Activated CD4-positive, alpha-beta T cell treated with anti-CD3 and anti-CD28 coated beads, Interleukin-10, Interleukin-2, amounts not matched to agents 100 ng/mL and 50 ng/mL, durations not matched to agents 16 hours and 8 hours (primary cell): ENCODE data around the gene BBS5.
"Not testable (repeated sequence)": the region's sequence is repeated elsewhere in the genome, so short reads cannot be mapped to it uniquely, and the experiment has no call there.

ENCODE experiments used
- DNase-seq: peaks from one replicate; pipeline ENCODE4 v3.0.0-alpha.2; 2020

Gene BBS5

DNA sequence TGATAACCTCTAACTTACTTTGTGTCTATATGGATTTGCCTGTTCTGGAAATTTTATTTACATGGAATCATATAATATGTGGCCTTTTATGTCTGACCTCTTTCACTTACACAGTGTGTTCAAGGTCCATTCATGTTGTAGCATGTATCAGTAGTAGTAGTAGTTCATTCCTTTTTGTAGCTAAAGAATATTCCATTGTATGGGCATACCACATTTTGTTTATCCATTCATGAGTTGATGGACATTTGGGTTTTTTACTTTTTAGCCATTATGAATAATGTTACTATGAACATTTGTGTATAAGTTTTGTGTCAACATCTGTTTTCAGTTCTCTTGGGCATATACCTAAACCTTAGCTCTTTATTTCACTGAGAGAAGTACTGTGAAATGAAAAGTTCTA lies 11.5 kb downstream of the BBS5 start:
- DNase-seq = no peak

DNA sequence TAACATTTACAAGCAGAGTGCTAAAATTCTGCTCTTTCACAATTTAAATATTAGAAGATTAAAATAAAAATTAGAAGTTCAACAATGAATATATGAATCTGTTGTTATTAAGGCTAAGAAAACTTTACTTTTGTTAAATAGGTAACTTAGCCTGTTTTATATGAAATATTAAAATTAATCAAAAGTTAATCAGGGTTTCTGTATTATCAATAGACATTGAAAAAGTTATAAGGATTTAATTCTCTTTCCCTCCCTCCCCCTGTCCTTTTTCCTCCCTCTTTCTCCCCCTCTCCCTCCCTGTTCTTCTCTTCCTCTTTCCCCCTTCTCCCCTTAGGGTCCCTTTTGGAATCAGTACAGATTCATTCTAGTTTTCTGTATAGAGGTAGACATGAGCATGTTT lies 12.1 kb downstream of the BBS5 start:
- DNase-seq = no peak

DNA sequence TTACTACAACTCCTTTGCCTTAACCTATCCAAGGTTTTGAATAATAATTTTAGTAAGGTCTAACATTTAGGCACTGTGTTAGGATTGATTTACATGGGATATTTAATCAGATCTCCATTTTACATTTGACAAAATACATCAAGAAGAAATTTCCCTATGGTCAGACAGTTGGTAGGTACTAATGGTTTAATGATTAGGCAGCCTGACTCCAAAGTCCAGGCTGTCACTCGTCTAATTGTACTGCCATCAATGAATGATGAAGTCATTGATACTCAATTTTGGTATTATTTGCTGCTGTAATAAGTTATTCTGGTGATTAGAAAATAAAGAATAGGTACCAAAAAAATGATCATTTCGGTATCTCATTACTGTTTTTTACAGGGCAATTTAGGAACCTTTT lies 14.1 kb downstream of the BBS5 start:
- no peak for DNase-seq

DNA sequence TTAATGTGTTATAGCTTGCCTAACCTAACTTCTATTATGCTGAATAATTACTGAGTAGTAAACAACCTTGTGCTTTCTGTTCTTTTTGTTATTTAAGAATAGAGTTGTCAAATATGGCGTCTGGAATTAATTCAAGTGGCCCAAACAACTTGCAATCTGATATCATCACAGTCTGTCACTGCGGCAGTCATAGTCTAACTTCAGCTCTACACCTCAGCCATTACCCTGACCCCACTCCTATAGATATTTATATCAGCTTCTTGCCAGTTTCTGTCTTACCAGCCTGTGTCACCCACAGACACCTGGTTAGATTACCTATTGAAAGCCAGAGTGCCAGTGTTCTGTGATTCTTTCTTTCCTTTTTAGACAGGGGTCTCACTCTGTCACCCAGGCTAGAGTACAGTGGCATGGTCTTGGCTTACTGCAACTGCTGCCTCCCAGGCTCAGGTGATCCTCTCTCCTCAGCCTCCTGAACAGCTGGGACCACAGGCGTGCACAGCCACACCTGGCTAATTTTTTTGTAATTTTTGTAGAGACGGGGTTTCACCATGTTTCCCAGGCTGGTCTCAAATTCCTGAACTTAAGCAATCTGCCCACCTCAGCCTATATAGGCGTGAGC lies 16.1 kb downstream of the BBS5 start:
- DNase-seq = no peak

DNA sequence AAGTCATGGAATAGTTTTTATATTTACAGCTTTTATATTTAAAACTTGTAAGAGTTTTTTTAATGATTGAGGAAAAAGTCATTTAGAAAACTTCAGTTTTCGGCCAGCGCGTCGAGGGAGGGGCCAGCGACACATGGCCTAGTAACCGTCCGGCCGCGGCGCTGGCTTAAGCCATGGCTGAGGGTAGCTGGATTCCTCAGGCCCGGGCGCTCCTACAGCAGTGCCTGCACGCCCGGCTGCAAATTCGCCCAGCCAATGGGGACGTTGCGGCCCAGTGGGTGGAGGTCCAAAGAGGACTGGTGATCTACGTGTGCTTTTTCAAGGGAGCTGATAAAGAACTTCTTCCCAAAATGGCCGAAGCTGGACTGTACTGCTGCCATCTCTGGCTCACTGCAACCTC lies 25.4 kb downstream of the BBS5 start:
- no peak for DNase-seq

DNA sequence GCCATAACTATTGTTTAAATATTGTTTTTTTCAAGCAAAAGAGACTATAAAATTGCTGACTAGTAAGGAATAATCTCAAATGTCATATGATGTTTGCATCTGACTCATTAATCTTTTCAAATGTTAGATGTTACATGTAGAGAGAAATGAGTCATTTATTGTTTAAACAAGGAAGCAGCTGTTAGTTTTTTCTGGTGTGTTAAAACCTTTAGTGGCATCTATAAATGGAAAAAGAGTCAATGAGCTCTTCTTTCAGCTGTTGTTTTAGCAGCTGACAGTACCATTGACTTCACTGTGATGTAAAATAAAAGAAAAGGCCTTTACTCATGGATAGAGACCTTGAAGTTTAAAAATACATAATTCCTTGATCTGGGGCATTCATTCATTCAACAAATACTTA lies 28.4 kb downstream of the BBS5 start:
- DNase-seq = peak; percentile 26

DNA sequence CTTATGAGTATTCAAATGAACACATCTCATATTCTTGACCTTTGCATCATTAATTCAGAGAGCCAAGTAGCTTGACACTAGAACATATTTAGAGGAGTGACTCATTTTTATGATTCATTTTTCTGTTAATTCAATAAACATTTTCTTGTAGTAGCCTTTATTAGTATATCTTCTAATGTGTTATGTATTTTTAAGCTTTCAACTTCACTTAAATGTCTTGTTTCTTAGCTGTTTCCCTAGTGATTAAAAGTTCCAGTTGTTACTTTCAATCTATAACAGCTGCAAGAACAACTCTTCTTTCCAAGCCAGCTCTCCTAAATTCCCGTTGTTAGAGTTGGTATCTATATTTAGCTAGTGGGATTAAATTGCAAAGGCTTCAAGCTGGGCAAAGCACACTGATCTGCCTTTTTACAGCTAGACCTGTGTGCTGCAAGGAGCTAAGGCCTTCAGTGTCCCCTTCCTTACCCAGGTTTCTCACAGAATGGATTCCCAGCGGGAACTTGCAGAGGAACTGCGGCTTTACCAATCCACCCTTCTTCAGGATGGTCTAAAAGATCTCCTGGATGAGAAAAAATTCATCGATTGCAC lies 30.1 kb downstream of the BBS5 start, which contains the start of gene KLHL41:
Gene KLHL41, plus strand, starts transcription at position 405 of the 588 bp plus-strand sequence. Its CDS starts 77 bp downstream, at position 482.
- no peak for DNase-seq

DNA sequence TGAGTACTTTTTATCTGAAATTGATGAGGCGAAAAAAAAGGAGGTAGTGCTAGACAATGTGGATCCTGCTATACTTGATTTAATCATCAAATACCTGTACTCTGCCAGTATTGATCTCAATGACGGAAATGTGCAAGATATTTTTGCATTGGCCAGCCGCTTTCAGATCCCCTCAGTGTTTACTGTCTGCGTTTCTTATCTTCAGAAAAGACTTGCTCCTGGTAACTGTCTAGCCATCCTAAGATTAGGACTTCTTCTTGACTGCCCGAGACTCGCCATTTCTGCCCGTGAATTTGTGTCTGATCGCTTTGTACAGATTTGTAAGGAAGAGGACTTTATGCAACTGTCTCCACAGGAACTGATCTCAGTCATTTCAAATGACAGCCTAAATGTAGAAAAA lies 30.7 kb downstream of the BBS5 start:
- no peak for DNase-seq

DNA sequence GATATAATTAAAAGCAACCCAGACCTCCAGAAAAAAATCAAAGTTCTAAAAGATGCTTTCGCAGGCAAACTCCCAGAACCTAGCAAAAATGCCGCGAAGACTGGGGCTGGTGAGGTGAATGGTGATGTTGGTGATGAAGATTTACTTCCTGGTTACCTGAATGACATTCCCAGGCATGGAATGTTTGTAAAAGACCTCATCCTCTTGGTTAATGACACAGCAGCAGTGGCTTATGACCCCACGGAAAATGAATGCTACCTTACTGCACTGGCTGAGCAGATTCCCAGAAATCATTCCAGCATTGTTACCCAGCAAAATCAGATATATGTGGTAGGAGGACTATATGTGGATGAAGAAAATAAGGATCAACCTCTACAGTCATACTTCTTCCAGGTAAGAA lies 31.2 kb downstream of the BBS5 start:
- no peak for DNase-seq

DNA sequence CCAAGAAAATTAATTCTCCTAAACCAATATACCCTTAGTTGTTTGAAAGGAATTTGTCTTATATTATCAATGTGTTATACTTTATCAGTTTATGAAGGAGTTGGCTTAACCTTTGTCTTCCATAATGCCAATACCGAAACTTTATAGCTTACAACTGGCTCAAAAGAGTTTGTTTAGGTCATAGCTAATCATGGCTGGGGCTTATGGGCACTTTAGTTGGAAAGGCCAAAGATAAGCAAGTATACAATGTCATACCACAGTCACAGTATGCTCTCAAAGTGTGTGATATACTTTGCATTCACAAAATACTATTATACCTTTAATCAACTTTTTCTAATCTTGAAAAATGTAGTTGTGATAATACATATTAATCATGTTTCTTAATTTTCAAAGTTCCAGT lies 32.5 kb downstream of the BBS5 start:
- no peak for DNase-seq

DNA sequence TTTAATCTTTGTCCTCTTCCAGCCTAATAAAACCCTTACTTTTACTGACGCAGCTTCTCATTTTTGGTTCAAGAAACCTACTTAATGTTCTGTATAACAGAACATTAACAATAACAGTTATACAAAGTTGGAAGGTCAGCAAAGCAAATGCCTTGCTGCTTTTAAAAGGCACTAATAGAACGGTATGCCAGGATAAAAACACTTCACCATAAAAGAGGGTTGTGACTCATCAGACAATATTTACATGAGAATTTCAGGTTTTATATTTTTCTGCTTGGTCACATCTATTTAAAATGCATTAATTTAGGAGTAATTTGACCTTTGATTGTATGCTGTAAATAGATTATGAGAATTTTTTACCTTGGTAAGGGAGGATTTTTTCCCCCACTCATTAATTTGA lies 33.2 kb downstream of the BBS5 start:
- DNase-seq = no peak

DNA sequence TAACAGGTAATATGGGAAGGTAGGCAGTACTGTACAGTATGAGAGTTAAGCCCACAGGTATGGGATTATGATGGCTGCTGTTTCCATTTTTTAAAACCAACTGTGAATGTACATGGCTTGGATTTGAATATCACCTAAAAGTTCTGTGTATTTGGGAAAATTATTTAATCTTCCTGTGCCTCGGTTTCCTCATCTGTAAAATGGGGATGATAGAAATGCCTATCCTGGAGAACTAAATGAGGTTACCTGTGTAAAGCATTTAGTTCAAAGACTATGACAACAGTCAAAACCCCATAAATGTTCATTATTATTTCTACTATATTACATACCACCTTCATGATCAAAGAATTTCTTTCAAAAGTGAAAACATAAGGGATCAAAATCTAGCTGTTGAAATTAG lies 33.8 kb downstream of the BBS5 start:
- DNase-seq = no peak

DNA sequence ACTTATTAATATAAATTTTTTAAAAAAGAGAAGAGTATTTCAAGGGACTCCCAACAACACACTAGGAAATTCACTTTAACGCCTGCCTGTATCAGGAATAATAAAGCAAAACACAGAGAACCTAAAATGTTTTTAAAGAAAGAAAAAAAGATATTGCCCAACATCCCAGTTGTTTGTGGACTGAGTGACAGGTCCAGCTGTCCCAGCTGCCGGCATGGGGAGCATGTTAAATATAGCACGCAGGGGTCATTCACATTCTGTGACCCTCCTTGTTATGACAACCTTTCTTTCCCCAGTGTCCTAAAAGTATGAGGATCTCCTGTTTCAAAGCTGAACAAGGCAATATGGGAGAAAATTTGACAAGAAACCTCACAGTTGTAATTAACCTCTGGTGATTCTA lies 34.6 kb downstream of the BBS5 start:
- no peak for DNase-seq

DNA sequence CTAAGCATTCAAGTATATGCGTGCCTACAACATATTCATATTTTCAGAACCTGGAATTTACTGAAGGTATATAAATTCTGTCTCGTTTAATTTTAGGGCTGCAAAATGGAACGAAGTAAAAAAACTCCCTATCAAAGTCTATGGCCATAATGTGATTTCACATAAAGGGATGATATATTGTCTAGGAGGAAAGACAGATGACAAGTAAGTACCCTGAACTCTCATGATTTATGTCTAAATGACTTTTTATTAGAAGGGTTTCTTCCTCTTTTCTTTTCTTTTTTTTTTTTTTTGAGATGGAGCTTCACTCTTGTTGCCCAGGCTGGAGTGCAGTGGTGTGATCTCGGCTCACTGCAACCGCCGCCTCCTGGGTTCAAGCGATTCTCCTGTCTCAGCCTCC lies 35.5 kb downstream of the BBS5 start:
- DNase-seq = not testable (repeated sequence)

DNA sequence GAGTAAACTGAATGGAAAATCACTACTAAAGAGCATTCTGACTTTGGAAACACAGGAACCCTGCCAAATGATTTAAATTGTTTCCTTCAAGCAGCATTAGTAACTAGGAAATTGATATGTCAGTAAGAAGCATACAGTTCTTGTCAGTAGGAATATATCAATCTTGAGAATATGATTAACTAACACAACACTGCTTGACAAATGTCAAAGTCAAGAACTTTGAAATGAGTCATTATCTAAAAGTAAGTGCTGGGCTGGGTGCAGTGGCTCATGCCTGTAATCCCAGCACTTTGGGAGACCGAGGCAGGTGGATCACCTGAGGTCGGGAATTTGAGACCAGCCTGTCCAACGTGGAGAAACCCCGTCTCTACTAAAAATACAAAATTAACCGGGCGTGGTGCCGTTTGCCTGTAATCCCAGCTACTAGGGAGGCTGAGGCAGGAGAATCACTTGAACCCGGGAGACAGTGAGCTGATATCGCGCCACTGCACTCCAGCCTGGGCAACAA lies 37.2 kb downstream of the BBS5 start:
- not testable (repeated sequence) for DNase-seq

DNA sequence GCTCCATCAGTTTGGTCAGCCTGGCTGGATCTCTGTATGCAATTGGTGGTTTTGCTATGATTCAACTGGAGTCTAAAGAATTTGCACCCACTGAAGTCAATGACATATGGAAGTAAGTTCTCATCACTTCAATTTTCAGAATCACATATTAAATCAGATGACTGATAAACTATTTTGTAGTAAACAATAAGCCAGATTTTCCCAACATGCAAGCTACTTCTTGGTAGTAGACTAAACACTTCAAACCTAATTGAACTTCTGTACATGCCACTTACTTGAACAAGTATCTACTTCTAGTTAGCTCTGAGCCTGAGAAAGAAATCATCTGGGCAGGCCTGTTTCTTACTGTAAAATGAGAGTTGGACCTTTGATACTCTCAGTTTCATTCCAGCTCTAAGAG lies 41.6 kb downstream of the BBS5 start:
- DNase-seq = no peak

DNA sequence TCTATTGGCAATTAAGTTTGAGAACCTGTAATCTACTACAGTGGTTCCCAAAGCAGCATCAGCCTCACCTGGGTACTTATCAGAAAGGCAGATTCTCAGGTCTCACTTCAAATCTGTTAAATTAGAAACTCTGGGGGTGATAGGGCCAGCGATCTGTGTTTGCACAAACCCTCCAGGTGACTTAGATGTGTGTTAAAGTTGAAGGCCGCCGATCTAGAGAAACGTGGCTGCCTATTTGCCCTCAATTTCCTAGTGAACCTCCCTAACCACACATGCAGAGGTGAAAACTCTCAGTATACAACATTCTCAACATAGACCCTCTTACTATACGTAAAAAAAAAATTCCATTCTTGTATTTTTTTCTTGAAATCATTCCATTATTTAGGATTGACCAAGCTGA lies 44.4 kb downstream of the BBS5 start:
- no peak for DNase-seq

DNA sequence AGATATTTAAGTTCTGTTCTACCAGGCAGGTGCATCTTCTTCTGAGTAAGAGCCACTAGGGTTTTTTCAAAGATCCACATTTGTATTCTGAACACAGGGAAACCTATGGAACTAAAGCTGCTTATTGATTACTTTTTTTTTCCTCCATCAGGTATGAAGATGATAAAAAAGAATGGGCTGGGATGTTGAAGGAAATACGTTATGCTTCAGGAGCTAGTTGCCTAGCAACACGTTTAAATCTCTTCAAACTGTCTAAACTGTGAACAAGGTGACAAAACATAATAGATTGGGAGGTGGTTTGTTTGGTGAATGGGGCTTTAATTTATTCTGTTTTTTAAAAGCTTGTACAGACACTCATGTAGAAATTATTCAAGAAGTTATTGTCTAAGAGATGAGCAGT lies 46.1 kb downstream of the BBS5 start:
- DNase-seq = no peak

DNA sequence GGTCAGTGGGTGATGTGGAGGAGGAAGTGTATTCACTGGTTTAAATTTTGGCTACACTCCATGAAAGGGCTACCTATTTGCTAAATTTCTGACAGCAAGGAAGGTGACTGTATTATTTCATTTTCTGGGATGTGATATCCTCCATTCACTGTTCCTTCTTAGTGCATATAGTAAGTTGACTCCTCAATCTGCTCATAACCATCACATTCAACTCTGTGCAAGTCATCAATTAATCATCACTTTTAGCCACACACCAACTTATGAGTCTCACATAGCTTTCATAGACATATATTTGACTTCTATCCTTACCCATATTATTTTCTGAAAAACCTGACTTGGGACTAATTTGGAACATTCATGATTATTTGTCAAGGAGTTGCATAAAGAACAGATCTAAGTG lies 47.2 kb downstream of the BBS5 start:
- no peak for DNase-seq

DNA sequence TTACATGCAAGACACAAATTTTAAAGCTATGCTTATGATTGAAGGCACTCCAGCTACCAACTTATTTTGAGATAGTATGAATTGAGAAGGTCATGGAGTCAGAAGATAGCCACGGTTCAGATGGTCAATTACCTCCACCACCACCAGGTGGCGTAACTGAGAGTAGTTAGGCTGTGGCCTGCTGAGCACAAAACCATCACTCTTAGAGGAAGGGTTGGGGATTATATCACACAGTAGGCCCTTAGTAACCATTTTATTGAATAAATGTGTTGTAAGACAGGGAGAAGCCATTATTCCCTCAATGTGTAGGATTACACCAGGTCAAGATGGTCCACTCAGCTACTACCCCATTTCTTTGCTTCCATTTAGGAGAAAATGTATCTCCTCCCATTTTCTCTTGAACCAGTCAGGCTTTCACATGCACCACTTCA lies 49.0 kb downstream of the BBS5 start:
- peak; percentile 83 for DNase-seq

DNA sequence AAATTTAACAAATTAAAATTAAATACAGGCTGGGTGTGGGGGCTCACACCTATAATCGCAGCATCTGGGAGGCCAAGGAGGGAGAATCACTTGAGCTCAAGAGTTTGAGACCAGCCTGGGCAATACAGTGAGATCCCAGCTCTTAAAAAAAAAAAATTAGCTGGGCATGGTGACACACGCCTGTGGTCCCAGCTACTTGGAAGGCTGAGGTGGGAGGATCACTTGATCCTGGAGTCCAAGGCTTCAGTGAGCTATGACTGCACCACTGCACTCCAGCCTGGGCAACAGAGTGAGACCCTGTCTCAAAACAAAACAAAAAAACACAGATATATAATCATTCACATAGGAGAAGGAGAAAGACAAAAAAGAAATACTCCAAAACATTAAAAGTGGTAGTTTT lies 60.2 kb downstream of the BBS5 start:
- not testable (repeated sequence) for DNase-seq

DNA sequence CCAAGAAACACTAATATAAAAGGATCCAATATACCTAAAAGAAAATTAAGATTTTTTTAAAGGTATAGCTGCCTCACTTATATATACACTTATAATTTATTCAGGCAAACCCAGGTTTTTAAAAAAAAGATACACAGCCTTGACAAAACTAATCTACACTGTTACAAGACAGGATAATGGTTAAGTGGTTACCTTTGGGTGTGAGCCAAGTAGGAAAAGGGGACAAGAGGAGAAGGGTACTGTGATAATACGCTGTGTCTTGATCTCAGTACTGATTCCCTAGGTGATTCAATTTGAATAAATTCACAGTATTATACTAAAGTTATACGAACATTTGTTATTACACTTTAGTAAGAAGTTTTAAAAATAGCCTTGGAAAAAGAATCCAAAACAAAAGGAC lies 60.9 kb downstream of the BBS5 start:
- DNase-seq = no peak

DNA sequence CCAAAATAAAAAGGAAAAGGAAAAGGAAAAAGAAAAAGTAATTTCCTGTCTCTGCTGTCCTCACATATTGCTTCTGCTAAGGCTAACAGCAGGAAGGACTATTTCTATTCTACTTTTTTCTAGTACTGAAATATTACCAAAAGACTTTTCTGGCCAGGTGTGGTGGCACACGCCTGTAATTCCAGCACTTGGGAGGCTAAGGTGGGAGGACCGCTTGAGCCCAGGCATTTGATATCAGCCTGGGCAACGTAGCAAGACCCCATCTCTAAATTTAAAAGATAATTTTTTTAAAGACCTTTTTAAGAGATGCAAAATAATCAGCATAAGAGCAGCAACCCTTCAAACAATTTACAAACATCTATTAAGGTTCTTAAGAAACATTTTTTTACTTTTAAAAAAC lies 63.1 kb downstream of the BBS5 start:
- no peak for DNase-seq

DNA sequence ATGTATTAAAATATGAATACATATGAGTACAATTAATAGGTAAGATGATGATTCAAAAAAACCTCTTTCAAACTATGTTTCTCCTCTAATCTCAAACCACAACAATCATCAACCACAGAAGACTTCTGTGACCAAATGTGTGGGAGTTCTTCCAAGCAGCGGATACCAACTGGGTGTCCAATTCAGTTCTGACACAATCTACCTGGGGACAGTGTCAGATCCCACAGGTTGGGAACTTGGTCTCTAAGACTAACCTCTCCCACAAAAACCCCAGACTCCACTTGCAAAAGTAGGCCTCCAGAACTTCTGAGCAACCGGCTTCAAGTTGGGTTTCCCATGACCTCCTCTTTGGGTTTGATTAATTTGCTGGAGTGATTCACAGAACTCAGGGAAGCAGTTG lies 67.5 kb downstream of the BBS5 start:
- peak; percentile 32 for DNase-seq
